AG10803 (cell line): ENCODE results near the gene ISL2.

ENCODE experiments used
- DNase-seq: peaks from one replicate; pipeline ENCODE4 v3.0.0; 2010; ENCODE audit warnings: low read depth
- H3K4me3 ChIP-seq: 2 replicates; pipeline ENCODE4 v1.5.1; 2011; ENCODE audit warnings: mild to moderate bottlenecking, low read length, control low read depth
- CTCF ChIP-seq: conservative IDR thresholded peaks from 2 replicates; pipeline ENCODE4 v1.5.1; 2011; ENCODE audit warnings: mild to moderate bottlenecking, low read length, control low read depth, inconsistent platforms

ISL2 gene

GRCh38 chr15:76344893-76345582, 8.5 kb downstream of the ISL2 start:
- no peak overlapping the region for H3K4me3 ChIP-seq
- TF ChIP-seq CTCF = no peak

GRCh38 chr15:76345583-76345879, 9.0 kb downstream of the ISL2 start:
- TF ChIP-seq CTCF = no peak
- DNase-seq = no peak
- peak overlapping the region; percentile 52 for H3K4me3 ChIP-seq

More at GRCh38 chr15:76344893-76345582, 8.5 kb downstream of the ISL2 start:
- DNase-seq = no peak

- no peak for TF ChIP-seq CTCF
- DNase-seq = no peak
- H3K4me3 ChIP-seq = peak overlapping the region; percentile 52
These were observed 9.5 kb downstream of the ISL2 start for GRCh38 chr15:76345880-76346668.

- DNase-seq = no peak
- H3K4me3 ChIP-seq = peak overlapping the region; percentile 52
- no peak for TF ChIP-seq CTCF
These were observed 10.3 kb downstream of the ISL2 start for GRCh38 chr15:76346669-76347481.

GRCh38 chr15:76347482-76348055, 11.0 kb downstream of the ISL2 start:
- no peak for TF ChIP-seq CTCF
- DNase-seq = no peak
- H3K4me3 ChIP-seq = peak overlapping the region; percentile 0; the same call in 1 of the 2 replicates

GRCh38 chr15:76349301-76350070, 12.9 kb downstream of the ISL2 start:
- peak; percentile 36 for DNase-seq
- TF ChIP-seq CTCF = no peak
- no peak overlapping the region for H3K4me3 ChIP-seq
